AG09319 (cell line): ENCODE results near the gene POTEM.
"Not testable (repeated sequence)": the region's sequence is repeated elsewhere in the genome, so short reads cannot be mapped to it uniquely, and the experiment has no call there.

Source experiments
- DNase-seq: peaks from one replicate; pipeline ENCODE4 v3.0.0-alpha.2; 2010; ENCODE audit warnings: low read depth; ENCODE audit errors: extremely low read depth

The POTEM gene

DNA sequence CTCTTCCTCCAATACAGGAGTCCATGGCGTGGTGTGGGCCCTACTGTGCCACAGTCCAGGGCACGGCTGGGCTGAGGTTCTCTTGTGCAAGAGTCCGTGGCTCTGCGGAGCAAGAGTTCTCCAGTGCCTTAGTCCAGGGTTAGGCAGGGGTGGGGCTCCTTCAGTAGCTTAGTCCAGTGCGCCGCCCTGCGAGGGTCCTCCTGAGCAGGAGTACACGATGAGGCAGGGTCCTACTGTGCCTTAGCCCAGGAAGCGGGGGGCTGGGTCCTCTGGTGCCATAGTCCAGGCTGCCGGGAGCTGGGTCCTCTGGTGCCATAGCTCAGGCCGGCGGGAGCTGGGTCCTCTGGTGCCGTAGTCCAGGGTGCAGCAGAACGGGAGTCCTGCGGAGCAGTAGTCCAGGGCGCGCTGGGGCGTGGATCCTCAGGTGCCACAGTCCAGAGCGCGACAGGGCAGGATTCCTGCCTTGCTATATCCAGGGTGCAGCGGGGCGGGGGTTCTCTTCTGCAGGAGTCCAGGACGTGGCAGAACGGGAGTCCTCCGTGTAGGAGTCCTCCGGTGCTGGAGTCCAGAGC lies 69.7 kb downstream of the POTEM start:
- DNase-seq = not testable (repeated sequence)

DNA sequence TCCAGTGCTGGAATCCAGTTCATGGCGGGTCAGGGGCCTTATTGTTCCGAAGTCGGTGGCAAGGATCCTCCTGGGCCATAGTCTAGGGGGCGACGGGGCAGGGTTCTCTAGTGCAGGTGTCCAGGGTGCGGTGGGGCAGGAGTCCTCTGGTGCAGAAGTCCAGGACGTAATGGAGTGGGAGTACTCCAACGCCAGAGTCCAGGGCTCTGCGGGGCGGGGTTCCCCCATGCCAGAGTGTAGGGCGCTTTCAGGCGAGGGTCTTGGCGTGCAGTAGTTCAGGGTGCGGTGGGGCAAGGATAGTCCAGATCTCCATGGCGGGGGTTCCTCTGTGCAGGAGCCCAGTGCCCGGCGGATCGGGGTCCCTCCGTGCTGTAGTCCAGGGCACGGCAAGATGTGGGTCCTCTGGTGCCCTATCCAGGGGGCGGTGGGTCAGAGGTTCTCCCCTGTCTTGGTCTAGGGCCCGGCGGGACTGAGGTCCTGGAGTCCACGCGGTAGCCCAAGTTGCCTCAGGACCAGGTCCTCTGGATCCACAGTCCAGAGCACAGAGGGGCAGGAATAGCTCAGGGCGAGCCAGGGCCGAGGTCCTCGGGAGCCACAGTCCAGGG lies 70.9 kb downstream of the POTEM start:
- DNase-seq = not testable (repeated sequence)

DNA sequence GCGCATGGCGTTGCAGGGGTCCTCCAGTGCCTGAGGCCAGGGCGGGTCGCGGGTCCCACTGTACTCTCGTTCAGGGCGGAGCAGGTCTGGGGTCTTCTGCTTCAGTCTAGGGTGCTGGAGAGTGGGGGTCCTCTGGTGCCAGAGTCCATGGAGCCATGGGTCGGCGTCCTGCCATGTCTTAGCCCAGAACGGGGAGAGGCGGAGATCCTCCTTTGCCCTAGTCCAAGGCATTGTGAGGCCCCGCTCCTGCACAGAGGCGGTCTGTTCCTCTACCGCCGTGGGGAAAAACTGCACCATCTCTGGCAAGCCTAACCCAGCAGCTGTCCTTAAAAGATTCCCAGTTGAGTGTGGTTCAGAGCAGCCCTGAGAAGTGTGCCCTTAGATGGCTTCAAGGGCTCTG lies 71.6 kb downstream of the POTEM start:
- not testable (repeated sequence) for DNase-seq

GRCh38 chr14:19043384-19043783 lies 76.2 kb downstream of the POTEM start:
- not testable (repeated sequence) for DNase-seq
